Keratinocyte (primary cell): ENCODE results near the gene ZNF773. TPM values are rescaled to one million over a fixed set of nuclear protein-coding genes. Genes with fewer than 3 reads are reported as not detected.

Source experiments
- DNase-seq: peaks from one replicate; pipeline ENCODE4 v3.0.0-alpha.2; 2011; ENCODE audit warnings: low read depth, missing footprints, low spot score
- FAIRE-seq: peaks from 2 replicates; lab custom pipeline; 2011; peaks lifted over from hg19 to GRCh38; lab: Jason Lieb, UNC
- H2AFZ ChIP-seq: 2 replicates; pipeline ENCODE4 v1.6.0; 2012; ENCODE audit warnings: low read length, control low read depth, inconsistent platforms; ENCODE audit not compliant: control insufficient read depth
- H3K27ac ChIP-seq: 2 replicates; pipeline ENCODE4 v1.5.1; 2011; ENCODE audit warnings: low read length; ENCODE audit not compliant: control insufficient read depth, insufficient read depth
- H3K27me3 ChIP-seq: 3 replicates; pipeline ENCODE4 v1.6.0; 2011; ENCODE audit warnings: low read length; ENCODE audit not compliant: control insufficient read depth, insufficient read depth; ENCODE audit errors: extremely low read depth
- H3K36me3 ChIP-seq, 2 experiments: 2 replicates in 1 of 2; 3 replicates in 1 of 2; pipeline ENCODE4 v1.5.1; 2011; ENCODE audit warnings: low read length in 2 of 2, mild to moderate bottlenecking in 1 of 2; ENCODE audit not compliant: control insufficient read depth in 2 of 2, insufficient read depth in 2 of 2; ENCODE audit errors: extremely low read depth in 1 of 2
- H3K4me1 ChIP-seq: 3 replicates; pipeline ENCODE4 v1.5.1; 2011; ENCODE audit warnings: low read length; ENCODE audit not compliant: control insufficient read depth, insufficient read depth; ENCODE audit errors: extremely low read depth
- H3K4me2 ChIP-seq: 3 replicates; pipeline ENCODE4 v1.6.0; 2011; ENCODE audit warnings: low read depth, low read length; ENCODE audit not compliant: control insufficient read depth, insufficient read depth; ENCODE audit errors: extremely low read depth
- H3K4me3 ChIP-seq, 3 experiments: fragments of 200-600 bp in 1 of 3; sonication (generic) in 1 of 3; 2 replicates in 2 of 3; 3 replicates in 1 of 3; pipeline ENCODE4 v1.5.1; 2011 to 2016; ENCODE audit warnings: low read length in 3 of 3, mild to moderate bottlenecking in 3 of 3, control low read depth in 2 of 3, inconsistent platforms in 1 of 3, low read depth in 1 of 3, mixed read lengths in 1 of 3, mixed run types in 1 of 3, moderate library complexity in 1 of 3; ENCODE audit not compliant: control insufficient read depth in 2 of 3, insufficient read depth in 2 of 3; ENCODE audit errors: extremely low read depth in 1 of 3
- H3K79me2 ChIP-seq: 2 replicates; pipeline ENCODE4 v1.6.0; 2012; ENCODE audit warnings: low read length; ENCODE audit not compliant: control insufficient read depth, insufficient read depth
- H3K9ac ChIP-seq: 3 replicates; pipeline ENCODE4 v1.6.0; 2011; ENCODE audit warnings: low read length; ENCODE audit not compliant: control insufficient read depth, insufficient read depth; ENCODE audit errors: extremely low read depth
- H3K9me1 ChIP-seq: 3 replicates; pipeline ENCODE4 v1.6.0; 2011; ENCODE audit warnings: low read length; ENCODE audit not compliant: control insufficient read depth, insufficient read depth; ENCODE audit errors: extremely low read depth
- H3K9me3 ChIP-seq: 2 replicates; pipeline ENCODE4 v1.5.1; 2012; ENCODE audit warnings: low read depth, low read length; ENCODE audit not compliant: control insufficient read depth
- H4K20me1 ChIP-seq: 3 replicates; pipeline ENCODE4 v1.6.0; 2011; ENCODE audit warnings: low read length; ENCODE audit not compliant: control insufficient read depth, insufficient read depth; ENCODE audit errors: extremely low read depth
- CTCF ChIP-seq, 3 experiments: IDR thresholded peaks in 1 of 3; conservative IDR thresholded peaks in 1 of 3; optimal IDR thresholded peaks in 1 of 3; 2 replicates in 2 of 3; 3 replicates in 1 of 3; pipeline versions ENCODE3 to v1.5.1; 2011; ENCODE audit warnings: low read length in 3 of 3, mild to moderate bottlenecking in 3 of 3, moderate library complexity in 2 of 3, control low read depth in 1 of 3, inconsistent platforms in 1 of 3; ENCODE audit not compliant: insufficient read depth in 2 of 3; ENCODE audit errors: extremely low read depth in 1 of 3
- EZH2 ChIP-seq: IDR thresholded peaks from one replicate; pipeline ENCODE4 v1.6.1; 2012; ENCODE audit warnings: inconsistent platforms, mild to moderate bottlenecking, low read length, moderate library complexity
- dilution Hi-C: fragments of 300-500 bp; cut with MboI; formaldehyde crosslinking; loops from one replicate; pipeline ENCODE4 v1.7.0; 2020; ENCODE audit warnings: low sequenced_read_pairs; ENCODE audit not compliant: extremely low pct_ligation_motif_present
- polyA plus RNA-seq, 5 experiments: library from polyadenylated mRNA; depleted of rRNA in 3 of 5; stranded (reverse) in 3 of 5; stranded (forward) in 1 of 5; unstranded in 1 of 5; fragments of >200 nt; gene quantifications; 1 replicate in 1 of 5; 2 replicates in 3 of 5; 3 replicates in 1 of 5; pipeline versions ENCODE4 v1.2.1 to v1.2.3, GENCODE V29; 2011 to 2012; ENCODE audit warnings: missing spikeins in 2 of 5, low read depth in 1 of 5, low replicate concordance in 1 of 5

The ZNF773 gene
- polyA plus RNA-seq, 1 donor (not counting 4 experiments of a cell fraction or from before 2014, with no cell fraction given) = 5.4 TPM

DNA sequence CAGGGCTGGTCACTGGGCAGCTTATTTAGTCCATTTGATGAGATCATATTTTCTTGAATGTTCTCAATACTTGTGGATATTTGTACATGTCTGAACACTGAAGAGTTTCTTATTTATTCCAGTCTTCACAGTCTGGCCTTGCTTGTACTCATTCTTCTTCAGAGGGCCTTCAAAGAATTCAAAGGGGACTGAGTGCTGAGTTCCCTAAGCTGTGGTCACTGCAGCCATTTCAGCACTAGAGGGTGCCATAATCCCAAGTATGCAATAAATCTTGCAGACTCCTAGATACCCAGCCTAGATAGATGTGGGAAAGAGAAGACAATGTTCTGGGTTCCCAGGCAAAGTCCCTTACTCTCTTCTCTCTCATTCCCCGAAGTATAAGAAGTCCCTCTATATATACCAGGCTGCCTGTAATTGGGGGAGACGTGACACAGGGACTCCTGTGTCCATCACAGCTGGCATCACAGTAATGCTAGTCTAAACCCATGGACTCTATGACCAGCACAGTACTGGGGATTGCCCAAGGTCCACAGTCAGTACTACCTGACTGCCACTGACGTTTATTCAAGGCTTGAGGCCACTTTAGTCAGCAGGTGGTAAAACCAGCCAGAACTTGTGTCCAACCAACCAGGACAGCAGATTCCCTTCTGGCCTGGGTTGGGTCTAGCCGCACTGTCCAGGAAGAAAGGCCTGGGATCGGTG is 33.9 kb upstream of the ZNF773 start:
- dilution Hi-C loops = no loop called here
- no peaks in the 10 kb centered on the region for H3K4me1 ChIP-seq
- H3K9ac ChIP-seq = no peak overlapping the region
- H3K4me3 ChIP-seq = no peak overlapping the region
- H2AFZ ChIP-seq = no peak overlapping the region
- H3K36me3 ChIP-seq = peaks cover 0 to 3% of the 10 kb centered on the region in 2 experiments
- H3K27ac ChIP-seq = no peak overlapping the region
- no peak overlapping the region for H3K4me2 ChIP-seq
- FAIRE-seq (peak; percentile 73), DNase-seq (peak; percentile 7)
- no peaks in the 10 kb centered on the region for H3K27me3 ChIP-seq
- H3K79me2 ChIP-seq = no peaks in the 10 kb centered on the region
- H3K9me3 ChIP-seq = peaks cover 4% of the 10 kb centered on the region
- no peaks in the 10 kb centered on the region for H3K9me1 ChIP-seq
- H4K20me1 ChIP-seq = no peaks in the 10 kb centered on the region
- no peak for TF ChIP-seq EZH2
- TF ChIP-seq CTCF (optimal IDR thresholded peaks at IDR 0.05 in 1 of 3, IDR thresholded peaks at IDR 0.05 in 1 of 3, conservative IDR thresholded peaks at IDR 0.05 in 1 of 3; ENCODE audit: extremely low read depth in 1 of 3, insufficient read depth in 2 of 3, low read length in 3 of 3) = peak; percentile 58 to 69 (median 69)

GRCh38 chr19:57466489-57466888 is 33.2 kb upstream of the ZNF773 start:
- no peaks in the 10 kb centered on the region for H3K27me3 ChIP-seq
- H3K27ac ChIP-seq = no peak overlapping the region
- H3K4me2 ChIP-seq = no peak overlapping the region
- DNase-seq = no peak
- peaks cover 0 to 3% of the 10 kb centered on the region in 2 experiments for H3K36me3 ChIP-seq
- H3K9me1 ChIP-seq = no peaks in the 10 kb centered on the region
- TF ChIP-seq CTCF (optimal IDR thresholded peaks at IDR 0.05 in 1 of 3, IDR thresholded peaks at IDR 0.05 in 1 of 3, conservative IDR thresholded peaks at IDR 0.05 in 1 of 3; ENCODE audit: extremely low read depth in 1 of 3, insufficient read depth in 2 of 3, low read length in 3 of 3) (no peak), EZH2 (no peak)
- H4K20me1 ChIP-seq = no peaks in the 10 kb centered on the region
- H2AFZ ChIP-seq = no peak overlapping the region
- no peak overlapping the region for H3K4me3 ChIP-seq
- H3K4me1 ChIP-seq = no peaks in the 10 kb centered on the region
- no peak for FAIRE-seq
- dilution Hi-C loops = no loop called here
- no peaks in the 10 kb centered on the region for H3K79me2 ChIP-seq
- peaks cover 4% of the 10 kb centered on the region for H3K9me3 ChIP-seq
- no peak overlapping the region for H3K9ac ChIP-seq
